H1 (cell line): Measurements from ENCODE around the gene DPYSL4. TPM values are rescaled to one million over a fixed set of nuclear protein-coding genes. Genes with fewer than 3 reads are reported as not detected.

Source experiments
- CTCF ChIA-PET: fragments of 300-600 bp; sonication (Branson Sonifier 250); formaldehyde crosslinking; loops from one replicate; lab custom pipeline; 2021; ENCODE audit not compliant: partially characterized antibody; lab: Charles Lee
- POLR2A ChIA-PET: fragments of 300-600 bp; sonication (Branson Sonifier 250); formaldehyde crosslinking; loops from one replicate; lab custom pipeline; 2021; ENCODE audit warnings: inconsistent platforms; ENCODE audit not compliant: partially characterized antibody; lab: Charles Lee
- DNase-seq, 2 experiments: peaks; one replicate each; pipeline versions ENCODE4 v3.0.0 to v3.0.0-alpha.2; 2010 to 2022; ENCODE audit warnings: low spot score in 2 of 2, low read depth in 1 of 2, mixed read lengths in 1 of 2
- FAIRE-seq: peaks from 2 replicates; lab custom pipeline; 2011; peaks lifted over from hg19 to GRCh38; lab: Jason Lieb, UNC
- H2AFZ ChIP-seq: 2 replicates; pipeline ENCODE4 v1.8.1; 2012; ENCODE audit warnings: low read length, inconsistent platforms
- H2AK5ac ChIP-seq: 2 replicates; pipeline ENCODE4 v1.6.1; 2013; ENCODE audit warnings: low read depth, low read length
- H2BK120ac ChIP-seq: replicated peaks from 2 replicates; pipeline ENCODE3; 2013; ENCODE audit warnings: low read depth, low read length, inconsistent platforms
- H2BK12ac ChIP-seq: 2 replicates; pipeline ENCODE4 v1.6.1; 2013; ENCODE audit warnings: low read depth, low read length
- H2BK15ac ChIP-seq: 2 replicates; pipeline ENCODE4 v1.6.1; 2013; ENCODE audit warnings: low read length
- H2BK20ac ChIP-seq: 2 replicates; pipeline ENCODE4 v1.6.1; 2013; ENCODE audit warnings: low read length
- H2BK5ac ChIP-seq: 2 replicates; pipeline ENCODE4 v1.6.1; 2013; ENCODE audit warnings: low read depth, low read length
- H3K14ac ChIP-seq: 2 replicates; pipeline ENCODE4 v1.6.1; 2013; ENCODE audit warnings: inconsistent platforms; ENCODE audit not compliant: insufficient read length
- H3K18ac ChIP-seq: 2 replicates; pipeline ENCODE4 v1.6.1; 2013; ENCODE audit warnings: low read length; ENCODE audit errors: extremely low read depth
- H3K23ac ChIP-seq: 2 replicates; pipeline ENCODE4 v1.6.1; 2013; ENCODE audit warnings: inconsistent platforms; ENCODE audit not compliant: insufficient read length
- H3K23me2 ChIP-seq: 2 replicates; pipeline ENCODE4 v1.6.1; 2013; ENCODE audit warnings: low read depth, low read length
- H3K27ac ChIP-seq: 2 replicates; pipeline ENCODE4 v1.6.1; 2011; ENCODE audit warnings: low read depth, low read length, inconsistent platforms
- H3K27me3 ChIP-seq, 4 experiments: replicated peaks in 1 of 4; 1 replicate in 1 of 4; 2 replicates in 3 of 4; pipeline versions ENCODE4 v1.6.1 to v1.8.1; 2011 to 2013; ENCODE audit warnings: low read length in 3 of 4, mild to moderate bottlenecking in 3 of 4, inconsistent platforms in 2 of 4, mixed read lengths in 2 of 4, moderate library complexity in 1 of 4; ENCODE audit not compliant: control insufficient read depth in 3 of 4, insufficient read depth in 3 of 4; ENCODE audit errors: extremely low read depth in 1 of 4
- H3K36me3 ChIP-seq, 4 experiments: 2 replicates each; pipeline versions ENCODE4 v1.6.1 to v1.8.1; 2011 to 2013; ENCODE audit warnings: mild to moderate bottlenecking in 4 of 4, low read length in 3 of 4, moderate library complexity in 2 of 4, control low read depth in 1 of 4, inconsistent platforms in 1 of 4; ENCODE audit not compliant: insufficient read depth in 4 of 4, control insufficient read depth in 2 of 4
- H3K4ac ChIP-seq: replicated peaks from 2 replicates; pipeline ENCODE3; 2013; ENCODE audit warnings: low read length, low read depth, mixed read lengths, inconsistent platforms; ENCODE audit not compliant: insufficient read length
- H3K4me1 ChIP-seq, 4 experiments: replicated peaks in 1 of 4; 1 replicate in 1 of 4; 2 replicates in 3 of 4; pipeline versions ENCODE4 v1.6.1 to v1.8.1; 2011 to 2013; ENCODE audit warnings: low read length in 3 of 4, inconsistent platforms in 2 of 4, mixed read lengths in 1 of 4; ENCODE audit not compliant: insufficient read depth in 4 of 4, control insufficient read depth in 3 of 4
- H3K4me2 ChIP-seq, 2 experiments: 2 replicates each; pipeline versions ENCODE4 v1.6.1 to v1.8.1; 2011 to 2013; ENCODE audit warnings: low read depth in 2 of 2, low read length in 2 of 2, control low read depth in 1 of 2, inconsistent platforms in 1 of 2, mild to moderate bottlenecking in 1 of 2; ENCODE audit not compliant: insufficient read depth in 1 of 2
- H3K4me3 ChIP-seq, 4 experiments: fragments of 200-600, 300-600 bp in 1 of 4; sonication (generic), shearing (Covaris generic), sonication (Bioruptor Twin) in 1 of 4; 2 replicates each; pipeline versions ENCODE4 v1.5.1 to v1.8.1; 2011 to 2016; ENCODE audit warnings: low read length in 4 of 4, low read depth in 3 of 4, control low read depth in 2 of 4, inconsistent platforms in 2 of 4, mild to moderate bottlenecking in 2 of 4, mixed read lengths in 1 of 4, moderate library complexity in 1 of 4; ENCODE audit not compliant: insufficient read depth in 2 of 4; ENCODE audit errors: extremely low read depth in 1 of 4
- H3K56ac ChIP-seq: replicated peaks from 2 replicates; pipeline ENCODE3; 2013; ENCODE audit warnings: low read depth, mild to moderate bottlenecking, mixed read lengths, low read length, inconsistent platforms; ENCODE audit not compliant: insufficient read length
- H3K79me1 ChIP-seq: 2 replicates; pipeline ENCODE4 v1.6.1; 2013; ENCODE audit warnings: low read depth, low read length, control low read depth
- H3K79me2 ChIP-seq, 2 experiments: 2 replicates each; pipeline versions ENCODE4 v1.6.1 to v1.8.1; 2012 to 2013; ENCODE audit warnings: low read length in 2 of 2, mild to moderate bottlenecking in 2 of 2, inconsistent platforms in 1 of 2; ENCODE audit not compliant: insufficient read depth in 2 of 2, control insufficient read depth in 1 of 2
- H3K9ac ChIP-seq, 4 experiments: replicated peaks in 1 of 4; 1 replicate in 1 of 4; 2 replicates in 3 of 4; pipeline versions ENCODE4 v1.6.1 to v1.8.1; 2011 to 2013; ENCODE audit warnings: low read depth in 3 of 4, low read length in 3 of 4, control low read depth in 2 of 4, mild to moderate bottlenecking in 2 of 4, moderate library complexity in 2 of 4, inconsistent platforms in 1 of 4; ENCODE audit errors: extremely low read depth in 1 of 4
- H3K9me3 ChIP-seq, 2 experiments: 2 replicates each; pipeline versions ENCODE4 v1.6.1 to v1.8.1; 2012 to 2013; ENCODE audit warnings: mild to moderate bottlenecking in 2 of 2, moderate library complexity in 2 of 2, control low read depth in 1 of 2, inconsistent platforms in 1 of 2, low read depth in 1 of 2, low read length in 1 of 2, mixed read lengths in 1 of 2; ENCODE audit not compliant: insufficient read depth in 2 of 2
- H4K20me1 ChIP-seq, 2 experiments: replicated peaks in 1 of 2; 2 replicates each; pipeline versions ENCODE3 to v1.8.1; 2011 to 2013; ENCODE audit warnings: inconsistent platforms in 2 of 2, low read length in 2 of 2, mild to moderate bottlenecking in 1 of 2; ENCODE audit not compliant: insufficient read depth in 2 of 2, control insufficient read depth in 1 of 2
- H4K5ac ChIP-seq: 2 replicates; pipeline ENCODE4 v1.6.1; 2013; ENCODE audit warnings: low read length, low read depth, mixed read lengths, inconsistent platforms; ENCODE audit not compliant: insufficient read length
- H4K8ac ChIP-seq: 2 replicates; pipeline ENCODE4 v1.8.0; 2013; ENCODE audit warnings: mild to moderate bottlenecking, moderate library complexity, low read length, inconsistent platforms; ENCODE audit not compliant: insufficient read depth; ENCODE audit errors: extremely low read depth
- H4K91ac ChIP-seq: replicated peaks from 2 replicates; pipeline ENCODE3; 2013; ENCODE audit warnings: low read length, mixed read lengths, inconsistent platforms; ENCODE audit not compliant: insufficient read length
- BACH1 ChIP-seq: IDR thresholded peaks from 2 replicates; pipeline ENCODE4 v1.6.1; 2012; ENCODE audit warnings: low read length, improper control_type of control experiment
- BRCA1 ChIP-seq: IDR thresholded peaks from 2 replicates; pipeline ENCODE4 v1.6.1; 2012; ENCODE audit warnings: low read depth, low read length, improper control_type of control experiment
- EGR1 ChIP-seq: IDR thresholded peaks from 2 replicates; pipeline ENCODE4 v1.6.1; 2011; ENCODE audit warnings: low read depth, low read length, borderline replicate concordance
- SAP30 ChIP-seq: fragments of 300-600 bp; sonication (generic); IDR thresholded peaks from 2 replicates; pipeline ENCODE4 v1.7.1; 2012; ENCODE audit warnings: low read length, moderate library complexity, mild to moderate bottlenecking, inconsistent platforms; ENCODE audit not compliant: insufficient read depth, insufficient replicate concordance
- WGBS, 2 experiments: shearing (Covaris generic) in 1 of 2; methylation state at CpG; one replicate each; pipeline versions ENCODE4 v1.1.6 to v1.1.7; 2013 to 2015; ENCODE audit warnings: low lambda C conversion rate in 2 of 2, mixed read lengths in 2 of 2, inconsistent platforms in 1 of 2, low coverage in 1 of 2, missing lambda C conversion rate in 1 of 2; ENCODE audit not compliant: insufficient replicate concordance in 2 of 2, insufficient coverage in 1 of 2, insufficient read length in 1 of 2; ENCODE audit errors: extremely low coverage in 1 of 2, missing lambda C conversion rate in 1 of 2; 5-methylcytosine and 5-hydroxymethylcytosine counted together
- polyA plus RNA-seq, 7 experiments: library from polyadenylated mRNA; depleted of rRNA in 3 of 7; stranded (reverse) in 5 of 7; unstranded in 2 of 7; fragments of >200 nt in 5 of 7; fragments of 200-250 nt in 2 of 7; gene quantifications; 1 replicate in 5 of 7; 2 replicates in 1 of 7; 4 replicates in 1 of 7; pipeline versions ENCODE4 v1.2.1 to v1.2.3, GENCODE V29; 2011 to 2013; ENCODE audit warnings: missing spikeins in 2 of 7, mixed read lengths in 2 of 7
- total RNA-seq: library from RNA; stranded (reverse); fragmentation: NEBNext Ultra II Directional; extraction: Animal tissue kit (Norgen Biotek cat#: 25700); gene quantifications from 2 replicates; pipeline ENCODE4 v1.2.1, GENCODE V29; 2021

The DPYSL4 gene
- total and polyA plus RNA-seq, 2 of the 8 experiments (the other 6 are each of a cell fraction or from before 2014, with no cell fraction given) = 12.9 to 15.2 TPM

GRCh38 chr10:132174237-132174636 lies 12.5 kb upstream of the DPYSL4 start:
- H3K27ac ChIP-seq = no peak overlapping the region
- no peak overlapping the region for H3K23ac ChIP-seq
- H3K14ac ChIP-seq = no peak overlapping the region
- H2BK5ac ChIP-seq = no peak overlapping the region
- no peak overlapping the region for H3K9ac ChIP-seq
- H2AFZ ChIP-seq = no peak overlapping the region
- ChIA-PET POLR2A (no interaction called here), CTCF (no interaction called here)
- H2AK5ac ChIP-seq = no peak overlapping the region
- no peak overlapping the region for H4K5ac ChIP-seq
- H3K79me1 ChIP-seq = peaks cover 4% of the 10 kb centered on the region
- no peaks in the 10 kb centered on the region for H3K36me3 ChIP-seq
- H3K18ac ChIP-seq = no peak overlapping the region
- no peak overlapping the region for H2BK120ac ChIP-seq
- H3K4me2 ChIP-seq = no peak overlapping the region
- H3K9me3 ChIP-seq = no peaks in the 10 kb centered on the region; a peak in 1 of 4 replicates
- peaks cover 0 to 9% (median 7%) of the 10 kb centered on the region in 4 experiments; a peak in 6 of 7 replicates for H3K4me1 ChIP-seq
- peaks cover 0 to 2% of the 10 kb centered on the region in 2 experiments for H4K20me1 ChIP-seq
- no peak overlapping the region for H2BK20ac ChIP-seq
- H2BK12ac ChIP-seq = no peak overlapping the region
- DNase-seq = no peak
- peaks cover 0 to 5% (median 1%) of the 10 kb centered on the region in 4 experiments; a peak in 4 of 7 replicates for H3K27me3 ChIP-seq
- H3K56ac ChIP-seq = no peak overlapping the region
- no peak overlapping the region for H4K8ac ChIP-seq
- no peaks in the 10 kb centered on the region for H3K79me2 ChIP-seq
- H3K23me2 ChIP-seq = peaks cover 3% of the 10 kb centered on the region; the same call in 1 of the 2 replicates
- TF ChIP-seq EGR1 = peak; percentile 74
- TF ChIP-seq SAP30 = no peak
- TF ChIP-seq BRCA1 = no peak
- TF ChIP-seq BACH1 = no peak
- FAIRE-seq = no peak
- 81% methylated on average over 11 of the region's 11 CpGs; no CpG with 5 or more reads in 1 of the 2 experiments for WGBS, 2 experiments
- no peak overlapping the region for H4K91ac ChIP-seq
- H3K4ac ChIP-seq = no peak overlapping the region
- H3K4me3 ChIP-seq = no peak overlapping the region
- H2BK15ac ChIP-seq = no peak overlapping the region
